ENCODE results near the gene FOXK2. TPM values are rescaled to one million over a fixed set of nuclear protein-coding genes. Genes with fewer than 3 reads are reported as not detected.
"Not testable (repeated sequence)": the region's sequence is repeated elsewhere in the genome, so short reads cannot be mapped to it uniquely, and the experiment has no call there.

The FOXK2 gene
- total RNA-seq, 4 donors from 2014 or later = 70.7 to 109 (median 85.0) TPM

DNA sequence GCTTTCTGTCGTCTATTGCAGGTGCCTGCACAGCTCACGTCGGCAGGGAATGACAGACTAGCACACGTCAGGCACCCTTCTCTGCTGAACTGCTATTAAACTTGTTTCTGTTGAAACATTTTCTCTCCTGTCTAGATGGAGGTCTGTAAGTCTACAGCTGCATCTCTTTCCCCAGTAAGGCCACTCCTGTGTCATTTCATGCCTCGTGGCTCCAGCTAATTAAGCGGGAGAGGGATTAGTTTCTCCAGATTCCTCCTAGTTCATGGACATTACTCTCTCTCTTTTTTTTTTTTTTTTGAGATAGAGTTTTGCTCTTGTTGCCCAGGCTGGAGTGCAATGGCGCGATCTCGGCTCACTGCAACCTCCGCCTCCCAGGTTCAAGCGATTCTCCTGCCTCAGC, 54.5 kb downstream of the FOXK2 start:
- peaks cover 0 to 55% of the 10 kb centered on the region in 2 donors for H3K36me3 ChIP-seq
- no peaks in the 10 kb centered on the region for H3K9me3 ChIP-seq
- H3K27ac ChIP-seq = no peak overlapping the region
- in situ Hi-C loops (cut with MboI; ENCODE audit: low sequenced_read_pairs in 4 of 4) (no loop called here), intact Hi-C loops (cut with DNase I; ENCODE audit: low total_unique reads) (no loop called here)
- no peaks in the 10 kb centered on the region for H3K27me3 ChIP-seq
- no peak for TF ChIP-seq POLR2A (IDR thresholded peaks at IDR 0.05)
- TF ChIP-seq, protein P1, sequence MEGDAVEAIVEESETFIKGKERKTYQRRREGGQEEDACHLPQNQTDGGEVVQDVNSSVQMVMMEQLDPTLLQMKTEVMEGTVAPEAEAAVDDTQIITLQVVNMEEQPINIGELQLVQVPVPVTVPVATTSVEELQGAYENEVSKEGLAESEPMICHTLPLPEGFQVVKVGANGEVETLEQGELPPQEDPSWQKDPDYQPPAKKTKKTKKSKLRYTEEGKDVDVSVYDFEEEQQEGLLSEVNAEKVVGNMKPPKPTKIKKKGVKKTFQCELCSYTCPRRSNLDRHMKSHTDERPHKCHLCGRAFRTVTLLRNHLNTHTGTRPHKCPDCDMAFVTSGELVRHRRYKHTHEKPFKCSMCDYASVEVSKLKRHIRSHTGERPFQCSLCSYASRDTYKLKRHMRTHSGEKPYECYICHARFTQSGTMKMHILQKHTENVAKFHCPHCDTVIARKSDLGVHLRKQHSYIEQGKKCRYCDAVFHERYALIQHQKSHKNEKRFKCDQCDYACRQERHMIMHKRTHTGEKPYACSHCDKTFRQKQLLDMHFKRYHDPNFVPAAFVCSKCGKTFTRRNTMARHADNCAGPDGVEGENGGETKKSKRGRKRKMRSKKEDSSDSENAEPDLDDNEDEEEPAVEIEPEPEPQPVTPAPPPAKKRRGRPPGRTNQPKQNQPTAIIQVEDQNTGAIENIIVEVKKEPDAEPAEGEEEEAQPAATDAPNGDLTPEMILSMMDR (IDR thresholded peaks at IDR 0.05 in 4 of 5, conservative IDR thresholded peaks at IDR 0.05 in 1 of 5) = no peak
- ATAC-seq = no peak
- DNase-seq = no peak
- no peak overlapping the region for H3K4me3 ChIP-seq
- peaks cover 0 to 6% of the 10 kb centered on the region in 2 donors for H3K4me1 ChIP-seq

DNA sequence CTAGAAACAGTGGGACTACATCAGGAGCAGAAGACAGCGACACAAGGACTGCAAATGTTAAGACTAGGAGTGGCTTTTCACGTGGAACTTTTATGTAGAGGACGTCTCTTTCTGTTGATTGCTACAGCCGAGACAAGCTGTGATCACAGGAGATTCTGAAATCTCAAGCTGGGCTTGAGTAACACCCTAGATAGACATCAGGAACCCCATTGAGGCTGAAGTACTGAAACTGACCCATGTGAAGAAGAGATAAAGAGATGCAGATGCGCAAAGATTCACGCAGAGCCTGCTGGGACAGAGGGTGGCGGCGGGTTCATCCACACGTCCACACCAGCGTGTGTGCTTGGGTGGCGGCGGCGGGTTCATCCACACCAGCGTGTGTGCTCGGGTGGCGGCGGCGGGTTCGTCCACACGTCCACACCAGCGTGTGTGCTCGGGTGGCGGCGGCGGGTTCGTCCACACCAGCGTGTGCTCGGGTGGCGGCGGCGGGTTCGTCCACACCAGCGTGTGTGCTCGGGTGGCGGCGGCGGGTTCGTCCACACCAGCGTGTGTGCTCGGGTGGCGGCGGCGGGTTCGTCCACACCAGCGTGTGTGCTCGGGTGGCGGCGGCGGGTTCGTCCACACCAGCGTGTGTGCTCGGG, 56.2 kb downstream of the FOXK2 start:
- H3K27me3 ChIP-seq; H3K4me1 ChIP-seq; H3K9me3 ChIP-seq; in situ Hi-C loops (cut with MboI; ENCODE audit: low sequenced_read_pairs in 4 of 4); intact Hi-C loops (cut with DNase I; ENCODE audit: low total_unique reads); DNase-seq; H3K4me3 ChIP-seq; ATAC-seq; H3K27ac ChIP-seq: not testable (repeated sequence)
- H3K36me3 ChIP-seq = peaks cover 0 to 52% of the 10 kb centered on the region in 2 donors

DNA sequence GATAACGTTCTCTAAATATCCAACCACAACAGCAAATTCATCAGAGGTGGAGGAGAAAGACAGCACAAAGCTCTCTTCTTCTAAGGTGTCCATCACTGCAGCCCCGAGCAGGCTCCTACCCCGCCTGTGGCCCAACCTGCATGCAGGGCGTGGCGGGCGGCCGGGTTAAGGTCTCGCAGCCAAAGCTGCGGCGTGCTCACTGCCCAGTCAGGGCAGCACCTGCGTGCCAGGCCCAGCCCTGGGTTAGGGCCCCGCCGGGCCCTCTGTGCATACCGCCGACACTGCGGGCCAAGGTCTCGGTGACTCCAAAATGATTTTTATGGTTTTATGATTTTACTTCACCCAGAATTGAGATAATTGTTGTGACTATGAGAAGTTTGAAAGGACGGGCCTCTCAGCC, 57.8 kb downstream of the FOXK2 start:
- intact Hi-C loops (cut with DNase I; ENCODE audit: low total_unique reads) = no loop called here
- ATAC-seq (no peak), DNase-seq (no peak)
- in situ Hi-C loops (cut with MboI; ENCODE audit: low sequenced_read_pairs in 4 of 4) = no loop called here
- Histone ChIP-seq H3K4me3 (no peak overlapping the region), H3K27ac (no peak overlapping the region), H3K36me3 (peaks cover 0 to 36% of the 10 kb centered on the region in 2 donors), H3K9me3 (no peaks in the 10 kb centered on the region), H3K4me1 (no peaks in the 10 kb centered on the region), H3K27me3 (no peaks in the 10 kb centered on the region)
- TF ChIP-seq, protein P1 (IDR thresholded peaks at IDR 0.05 in 4 of 5, conservative IDR thresholded peaks at IDR 0.05 in 1 of 5) = no peak
- TF ChIP-seq POLR2A (IDR thresholded peaks at IDR 0.05) = no peak

DNA sequence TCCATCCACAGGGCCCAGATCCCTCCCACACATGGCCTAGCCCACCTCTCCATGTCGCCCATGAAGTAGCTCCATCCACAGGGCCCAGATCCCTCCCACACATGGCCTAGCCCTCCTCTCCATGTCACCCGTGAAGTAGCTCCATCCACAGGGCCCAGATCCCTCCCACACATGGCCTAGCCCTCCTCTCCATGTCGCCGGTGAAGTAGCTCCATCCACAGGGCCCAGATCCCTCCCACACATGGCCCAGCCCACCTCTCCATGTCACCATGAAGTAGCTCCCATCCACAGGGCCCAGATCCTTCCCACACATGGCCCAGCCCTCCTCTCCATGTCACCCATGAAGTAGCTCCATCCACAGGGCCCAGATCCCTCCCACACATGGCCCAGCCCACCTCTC, 60.4 kb downstream of the FOXK2 start:
- H3K4me3 ChIP-seq; H3K27ac ChIP-seq; ATAC-seq; H3K4me1 ChIP-seq; H3K27me3 ChIP-seq; H3K9me3 ChIP-seq; in situ Hi-C loops (cut with MboI; ENCODE audit: low sequenced_read_pairs in 4 of 4); intact Hi-C loops (cut with DNase I; ENCODE audit: low total_unique reads); DNase-seq: not testable (repeated sequence)
- peaks cover 0 to 14% of the 10 kb centered on the region in 2 donors for H3K36me3 ChIP-seq

DNA sequence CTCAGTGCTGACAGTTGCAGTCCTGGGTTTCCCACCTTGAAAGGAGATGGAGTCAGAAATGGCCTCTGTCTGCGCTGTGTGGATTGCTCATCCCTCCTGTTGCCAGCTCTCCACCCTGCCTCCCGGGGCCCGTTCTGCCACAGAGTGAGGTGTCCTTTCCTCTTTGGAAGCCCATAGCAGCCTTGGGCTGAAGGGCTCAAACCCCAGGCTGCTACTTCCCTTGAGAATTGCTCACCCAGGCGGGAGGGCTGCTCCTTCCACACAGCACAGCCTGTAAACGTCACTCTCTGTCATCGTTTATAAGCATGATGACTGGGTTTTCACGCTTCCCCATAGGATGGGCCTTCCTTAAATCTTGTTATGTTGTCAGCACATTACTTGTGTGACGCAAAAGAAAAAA, 62.7 kb downstream of the FOXK2 start:
- intact Hi-C loops (cut with DNase I; ENCODE audit: low total_unique reads) = no loop called here

More for the DNA sequence above, 62.7 kb downstream of the FOXK2 start:
- Histone ChIP-seq H3K4me1 (no peaks in the 10 kb centered on the region), H3K36me3 (peaks cover 0 to 7% of the 10 kb centered on the region in 2 donors), H3K4me3 (no peak overlapping the region), H3K9me3 (no peaks in the 10 kb centered on the region), H3K27me3 (no peaks in the 10 kb centered on the region), H3K27ac (peak overlapping the region; percentile 10 to 57 (median 56))
- TF ChIP-seq, protein P1 (IDR thresholded peaks at IDR 0.05 in 4 of 5, conservative IDR thresholded peaks at IDR 0.05 in 1 of 5) = no peak
- no peak for TF ChIP-seq POLR2A (IDR thresholded peaks at IDR 0.05)
- DNase-seq = no peak
- ATAC-seq = peak in 1 of 2 donors; percentile 26
- in situ Hi-C loops (cut with MboI; ENCODE audit: low sequenced_read_pairs in 4 of 4) = no loop called here

Measured in gastrocnemius medialis (tissue), 4 donors.